HepG2 (cell line): ENCODE measurements around the gene MRPL50. TPM values are rescaled to one million over a fixed set of nuclear protein-coding genes. Genes with fewer than 3 reads are reported as not detected.
A peak's percentile ranks its signal among the peaks of the same experiment; 100 is the strongest.

Source experiments
- ATAC-seq: fragments of 200-7000 bp; cut with Tn5 transposase; 3 replicates; pipeline ENCODE4 v1.9.1; 2020; ENCODE audit warnings: mild to moderate bottlenecking, moderate library complexity
- BruUV-seq: library from RNA; stranded (reverse); fragments of 400-500 nt; replicated peaks from 2 replicates; lab custom pipeline; 2021; lab: Mats Ljungman, UMichigan
- CTCF ChIA-PET: fragments of 300-600 bp; formaldehyde crosslinking; extraction: SDS; loops from one replicate; lab custom pipeline; 2021; ENCODE audit warnings: low total read pairs, inconsistent platforms, low intra/inter-chr PET ratio; lab: Yijun Ruan, JAX
- POLR2A ChIA-PET: fragments of 350-600 bp; sonication (Branson Sonifier 250); formaldehyde crosslinking; loops from one replicate; lab custom pipeline; 2020; ENCODE audit warnings: antibody characterized with exemption, inconsistent platforms; lab: Yijun Ruan, JAX
- DNase-seq: peaks from one replicate; pipeline ENCODE4 v3.0.0-alpha.2; 2015; ENCODE audit warnings: low spot score
- FAIRE-seq: peaks from 3 replicates; lab custom pipeline; 2011; peaks lifted over from hg19 to GRCh38; lab: Jason Lieb, UNC
- H2AFZ ChIP-seq: one replicate; pipeline ENCODE4 v1.6.1; 2011; ENCODE audit warnings: low read length, inconsistent platforms
- H3K27ac ChIP-seq: fragments of 300-600 bp; 3 replicates; pipeline ENCODE4 v1.8.0; 2011; ENCODE audit warnings: mixed run types, mild to moderate bottlenecking, mixed read lengths, low read length, inconsistent platforms; ENCODE audit not compliant: insufficient read depth; ENCODE audit errors: extremely low read length
- H3K27me3 ChIP-seq, 2 experiments: fragments of 200-600 bp in 1 of 2; 2 replicates in 1 of 2; 3 replicates in 1 of 2; pipeline versions ENCODE4 v1.6.0 to v1.8.0; 2011; ENCODE audit warnings: low read length in 2 of 2, mild to moderate bottlenecking in 2 of 2, moderate library complexity in 2 of 2, inconsistent platforms in 1 of 2; ENCODE audit not compliant: insufficient read depth in 2 of 2, control insufficient read depth in 1 of 2
- H3K36me3 ChIP-seq, 2 experiments: fragments of 200-600 bp in 1 of 2; replicated peaks in 1 of 2; 2 replicates in 1 of 2; 3 replicates in 1 of 2; pipeline versions ENCODE4 v1.5.1 to v1.8.0; 2011; ENCODE audit warnings: low read length in 2 of 2, inconsistent platforms in 1 of 2; ENCODE audit not compliant: insufficient read depth in 2 of 2, control insufficient read depth in 1 of 2
- H3K4me1 ChIP-seq: 2 replicates; pipeline ENCODE4 v1.5.1; 2012; ENCODE audit warnings: low read length, inconsistent platforms; ENCODE audit not compliant: insufficient read depth
- H3K4me2 ChIP-seq: 2 replicates; pipeline ENCODE4 v1.6.0; 2011; ENCODE audit warnings: low read depth, low read length, inconsistent platforms
- H3K4me3 ChIP-seq, 3 experiments: fragments of 200-600 bp in 1 of 3; sonication (generic), shearing (Covaris generic) in 1 of 3; replicated peaks in 1 of 3; 2 replicates each; pipeline ENCODE4 v1.5.1; 2011 to 2016; ENCODE audit warnings: low read length in 3 of 3, inconsistent platforms in 2 of 3, low read depth in 2 of 3, mild to moderate bottlenecking in 2 of 3, control low read depth in 1 of 3, mixed read lengths in 1 of 3; ENCODE audit not compliant: insufficient read depth in 1 of 3
- H3K79me2 ChIP-seq: one replicate; pipeline ENCODE4 v1.6.1; 2011; ENCODE audit warnings: low read length, inconsistent platforms; ENCODE audit not compliant: insufficient read depth
- H3K9ac ChIP-seq: 2 replicates; pipeline ENCODE4 v1.6.0; 2011; ENCODE audit warnings: mild to moderate bottlenecking, low read depth, low read length, inconsistent platforms; ENCODE audit not compliant: insufficient read depth
- H3K9me3 ChIP-seq: 2 replicates; pipeline ENCODE4 v1.5.1; 2012; ENCODE audit warnings: mild to moderate bottlenecking, low read length
- H4K20me1 ChIP-seq: 2 replicates; pipeline ENCODE4 v1.6.0; 2011; ENCODE audit warnings: inconsistent platforms, mild to moderate bottlenecking, low read length, moderate library complexity; ENCODE audit not compliant: insufficient read depth
- FOXP1 ChIP-seq, 2 experiments: fragments of 450-650 bp in 1 of 2; IDR thresholded peaks; 2 replicates each; pipeline ENCODE4 v1.6.1; 2017 to 2018; ENCODE audit warnings: antibody characterized with exemption in 1 of 2
- GABPB1 ChIP-seq: IDR thresholded peaks from 2 replicates; pipeline ENCODE4 v1.6.1; 2016; ENCODE audit warnings: mild to moderate bottlenecking, missing genetic modification reagents, moderate library complexity, missing compliant biosample characterization
- GFI1 ChIP-seq: sonication (generic); formaldehyde crosslinking; IDR thresholded peaks from 2 replicates; pipeline ENCODE4 v1.5.0; 2020; ENCODE audit warnings: missing genetic modification reagents, mild to moderate bottlenecking, borderline replicate concordance
- IRF2 ChIP-seq: IDR thresholded peaks from 2 replicates; pipeline ENCODE4 v1.6.1; 2018; ENCODE audit warnings: missing genetic modification reagents, missing compliant biosample characterization
- MIXL1 ChIP-seq: IDR thresholded peaks from 2 replicates; pipeline ENCODE4 v1.6.1; 2016
- PLRG1 ChIP-seq: fragments of 450-650 bp; conservative IDR thresholded peaks from 2 replicates; pipeline ENCODE4 v1.6.1; 2016
- RARA ChIP-seq: IDR thresholded peaks from 2 replicates; pipeline ENCODE4 v1.6.1; 2016; ENCODE audit warnings: missing genetic modification reagents, missing compliant biosample characterization
- SMAD3 ChIP-seq: sonication (generic); formaldehyde crosslinking; IDR thresholded peaks from 2 replicates; pipeline ENCODE4 v1.4.0; 2020; ENCODE audit warnings: missing genetic modification reagents
- ZBTB20 ChIP-seq: sonication (generic); formaldehyde crosslinking; IDR thresholded peaks from 2 replicates; pipeline ENCODE4 v1.8.1; 2023; ENCODE audit warnings: missing genetic modification reagents, low read depth, mild to moderate bottlenecking, borderline replicate concordance
- ZC3H4 ChIP-seq: sonication (generic); formaldehyde crosslinking; IDR thresholded peaks from 2 replicates; pipeline ENCODE4 v1.4.0; 2020; ENCODE audit warnings: missing genetic modification reagents, borderline replicate concordance
- ZFY ChIP-seq: sonication (generic); formaldehyde crosslinking; IDR thresholded peaks from 2 replicates; pipeline ENCODE4 v1.4.0; 2020; ENCODE audit warnings: missing genetic modification reagents
- ZNF17 ChIP-seq: sonication (generic); formaldehyde crosslinking; IDR thresholded peaks from 2 replicates; pipeline ENCODE4 v1.5.0; 2020; ENCODE audit warnings: mild to moderate bottlenecking, missing genetic modification reagents
- ZNF614 ChIP-seq: IDR thresholded peaks from 2 replicates; pipeline ENCODE4 v1.6.1; 2018; ENCODE audit warnings: missing biosample characterization, missing genetic modification reagents, inconsistent platforms, borderline replicate concordance
- ZSCAN30 ChIP-seq: sonication (generic); formaldehyde crosslinking; IDR thresholded peaks from 2 replicates; pipeline ENCODE4 v1.5.0; 2020; ENCODE audit warnings: mild to moderate bottlenecking, missing genetic modification reagents
- WGBS: methylation state at CpG from one replicate; pipeline ENCODE4 v1.1.6; 2017; ENCODE audit warnings: low lambda C conversion rate; 5-methylcytosine and 5-hydroxymethylcytosine counted together
- in situ Hi-C: cut with HindIII; loops from 2 replicates; pipeline ENCODE4 v1.10.0; 2017; ENCODE audit warnings: low pct_unique_long_range_greater_than_20kb; ENCODE audit not compliant: extremely low pct_ligation_motif_present
- intact Hi-C: fragments of 100-400 bp; cut with micrococcal nuclease; formaldehyde crosslinking; loops from one replicate; pipeline ENCODE4 v1.10.0; 2022; ENCODE audit not compliant: unreplicated experiment
- polyA plus RNA-seq, 8 experiments: library from polyadenylated mRNA; depleted of rRNA in 3 of 8; stranded (reverse) in 7 of 8; unstranded in 1 of 8; fragments of >200 nt; fragmentation: Illumina TruSeq in 4 of 8; extraction: Trizol in 4 of 8; gene quantifications; 2 replicates each; pipeline versions ENCODE4 v1.2.1 to v1.2.3, GENCODE V29; 2011 to 2016; ENCODE audit warnings: low read depth in 4 of 8, missing spikeins in 1 of 8, mixed read lengths in 1 of 8; ENCODE audit not compliant: insufficient read depth in 1 of 8
- total RNA-seq, 5 experiments: library from RNA; depleted of rRNA; stranded (reverse); fragments of >200 nt; fragmentation: Illumina TruSeq; extraction: Trizol; gene quantifications; 2 replicates each; pipeline ENCODE4 v1.2.3, GENCODE V29; 2016; ENCODE audit warnings: low read depth in 1 of 5
- TF ChIP-seq, protein P1 (sequence below): IDR thresholded peaks from 2 replicates; pipeline ENCODE4 v1.6.1; 2012; ENCODE audit warnings: low read depth, low read length, improper control_type of control experiment
- TF ChIP-seq, protein P2 (sequence below): sonication (generic); formaldehyde crosslinking; IDR thresholded peaks from 2 replicates; pipeline ENCODE4 v1.4.0; 2020; ENCODE audit warnings: missing genetic modification reagents
- TF ChIP-seq, protein P3 (sequence below): sonication (generic); formaldehyde crosslinking; conservative IDR thresholded peaks from 2 replicates; pipeline ENCODE4 v1.8.0; 2022; ENCODE audit warnings: mild to moderate bottlenecking, moderate library complexity, missing genetic modification reagents
- TF ChIP-seq, protein P4 (sequence below): sonication (generic); formaldehyde crosslinking; IDR thresholded peaks from 2 replicates; pipeline ENCODE4 v1.4.0; 2020; ENCODE audit warnings: missing genetic modification reagents
- TF ChIP-seq, protein P5 (sequence below): sonication (generic); formaldehyde crosslinking; IDR thresholded peaks from 2 replicates; pipeline ENCODE4 v1.8.1; 2023; ENCODE audit warnings: missing genetic modification reagents, mild to moderate bottlenecking, borderline replicate concordance

The MRPL50 gene
- total and polyA plus RNA-seq, 2 of the 13 experiments (the other 11 are each of a cell fraction or from before 2014, with no cell fraction given), result 37.1 to 70.0 TPM

DNA sequence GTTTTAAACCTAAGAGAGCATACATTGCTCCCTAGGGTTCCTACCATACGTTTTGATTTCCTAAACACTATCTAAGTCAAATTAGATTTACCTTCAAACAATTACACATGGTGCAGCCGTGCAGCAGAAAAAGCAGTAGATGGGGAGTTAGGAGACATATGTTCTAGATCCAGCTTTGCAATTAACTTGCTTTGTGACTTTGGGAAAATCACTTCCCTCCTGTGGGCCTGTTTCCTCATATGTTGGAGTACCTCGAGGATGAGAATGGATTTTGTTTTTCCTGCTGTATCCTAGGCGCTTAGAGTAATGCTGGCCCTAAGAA lies 711 bp downstream of the MRPL50 start:
- no peak overlapping the region for H2AFZ ChIP-seq
- under 1% methylated on average over 4 of the region's 4 CpGs for WGBS
- peak overlapping the region; percentile 85 for H3K27ac ChIP-seq
- peak overlapping the region; percentile 74 to 86 (median 76) for H3K4me3 ChIP-seq
- peak overlapping the region; percentile 84 for H3K4me2 ChIP-seq
- CTCF ChIA-PET, result no interaction called here
- POLR2A ChIA-PET, result interaction anchor here (1.4 to 2.6 kb wide), 3 partner anchors 25 to 73 kb away, joined by 10 to 54 read pairs (median 23); no protein-coding TSS in a partner anchor
- ATAC-seq (peak; percentile 5), FAIRE-seq (no peak), DNase-seq (no peak)
- no TSS peak for BruUV-seq
- 0 out of 2 replicates have a peak, but pooled peaks cover 7% of the 10 kb centered on the region for H4K20me1 ChIP-seq
- H3K9ac ChIP-seq, result peak overlapping the region; percentile 89
- H3K4me1 ChIP-seq, result peaks cover 73% of the 10 kb centered on the region
- in situ Hi-C loops (loop anchor here (5.0 to 10.0 kb wide), 3 partner anchors 60 to 283 kb away; partner anchors contain the start of gene RNF20), intact Hi-C loops (loop anchor here (1.0 to 5.0 kb wide), 5 partner anchors 24 to 135 kb away; partner anchors contain the start of gene RNF20)
- peaks cover 2 to 45% of the 10 kb centered on the region in 2 experiments for H3K36me3 ChIP-seq
- no peaks in the 10 kb centered on the region; a peak in 1 of 5 replicates for H3K27me3 ChIP-seq
- peaks cover 96% of the 10 kb centered on the region for H3K79me2 ChIP-seq
- peaks cover 19% of the 10 kb centered on the region for H3K9me3 ChIP-seq
- TF ChIP-seq RARA (CRISPR knock-in tag) (0 out of 2 replicates have a peak, but pooled peaks have one; percentile 5), GFI1 (CRISPR knock-in tag) (peak; percentile 13; the same call in 1 of the 2 replicates), ZBTB20 (0 out of 2 replicates have a peak, but pooled peaks have one; percentile 11), ZNF614 (0 out of 2 replicates have a peak, but pooled peaks have one; percentile 7), ZSCAN30 (CRISPR knock-in tag) (peak; percentile 62; the same call in 1 of the 2 replicates), ZFY (no peak), SMAD3 (CRISPR knock-in tag) (no peak), IRF2 (CRISPR knock-in tag) (0 out of 2 replicates have a peak, but pooled peaks have one; percentile 26), MIXL1 (CRISPR knock-in tag) (0 out of 2 replicates have a peak, but pooled peaks have one; percentile 36), GABPB1 (CRISPR knock-in tag) (no peak), ZC3H4 (peak; percentile 67; the same call in 1 of the 2 replicates), FOXP1 (IDR thresholded peaks at IDR 0.05) (no peak), FOXP1 (CRISPR knock-in tag; IDR thresholded peaks at IDR 0.05) (no peak), ZNF17 (0 out of 2 replicates have a peak, but pooled peaks have one; percentile 19), PLRG1 (no peak)
- TF ChIP-seq, protein P1, sequence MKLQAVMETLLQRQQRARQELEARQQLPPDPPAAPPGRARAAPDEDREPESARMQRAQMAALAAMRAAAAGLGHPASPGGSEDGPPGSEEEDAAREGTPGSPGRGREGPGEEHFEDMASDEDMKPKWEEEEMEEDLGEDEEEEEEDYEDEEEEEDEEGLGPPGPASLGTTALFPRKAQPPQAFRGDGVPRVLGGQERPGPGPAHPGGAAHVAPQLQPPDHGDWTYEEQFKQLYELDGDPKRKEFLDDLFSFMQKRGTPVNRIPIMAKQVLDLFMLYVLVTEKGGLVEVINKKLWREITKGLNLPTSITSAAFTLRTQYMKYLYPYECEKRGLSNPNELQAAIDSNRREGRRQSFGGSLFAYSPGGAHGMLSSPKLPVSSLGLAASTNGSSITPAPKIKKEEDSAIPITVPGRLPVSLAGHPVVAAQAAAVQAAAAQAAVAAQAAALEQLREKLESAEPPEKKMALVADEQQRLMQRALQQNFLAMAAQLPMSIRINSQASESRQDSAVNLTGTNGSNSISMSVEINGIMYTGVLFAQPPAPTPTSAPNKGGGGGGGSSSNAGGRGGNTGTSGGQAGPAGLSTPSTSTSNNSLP, result no peak
- TF ChIP-seq, protein P2, sequence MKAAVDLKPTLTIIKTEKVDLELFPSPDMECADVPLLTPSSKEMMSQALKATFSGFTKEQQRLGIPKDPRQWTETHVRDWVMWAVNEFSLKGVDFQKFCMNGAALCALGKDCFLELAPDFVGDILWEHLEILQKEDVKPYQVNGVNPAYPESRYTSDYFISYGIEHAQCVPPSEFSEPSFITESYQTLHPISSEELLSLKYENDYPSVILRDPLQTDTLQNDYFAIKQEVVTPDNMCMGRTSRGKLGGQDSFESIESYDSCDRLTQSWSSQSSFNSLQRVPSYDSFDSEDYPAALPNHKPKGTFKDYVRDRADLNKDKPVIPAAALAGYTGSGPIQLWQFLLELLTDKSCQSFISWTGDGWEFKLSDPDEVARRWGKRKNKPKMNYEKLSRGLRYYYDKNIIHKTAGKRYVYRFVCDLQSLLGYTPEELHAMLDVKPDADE (CRISPR knock-in tag), result no peak
- TF ChIP-seq, protein P3, sequence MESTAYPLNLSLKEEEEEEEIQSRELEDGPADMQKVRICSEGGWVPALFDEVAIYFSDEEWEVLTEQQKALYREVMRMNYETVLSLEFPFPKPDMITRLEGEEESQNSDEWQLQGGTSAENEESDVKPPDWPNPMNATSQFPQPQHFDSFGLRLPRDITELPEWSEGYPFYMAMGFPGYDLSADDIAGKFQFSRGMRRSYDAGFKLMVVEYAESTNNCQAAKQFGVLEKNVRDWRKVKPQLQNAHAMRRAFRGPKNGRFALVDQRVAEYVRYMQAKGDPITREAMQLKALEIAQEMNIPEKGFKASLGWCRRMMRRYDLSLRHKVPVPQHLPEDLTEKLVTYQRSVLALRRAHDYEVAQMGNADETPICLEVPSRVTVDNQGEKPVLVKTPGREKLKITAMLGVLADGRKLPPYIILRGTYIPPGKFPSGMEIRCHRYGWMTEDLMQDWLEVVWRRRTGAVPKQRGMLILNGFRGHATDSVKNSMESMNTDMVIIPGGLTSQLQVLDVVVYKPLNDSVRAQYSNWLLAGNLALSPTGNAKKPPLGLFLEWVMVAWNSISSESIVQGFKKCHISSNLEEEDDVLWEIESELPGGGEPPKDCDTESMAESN (CRISPR knock-in tag), result 0 out of 2 replicates have a peak, but pooled peaks have one; percentile 8
- TF ChIP-seq, protein P4, sequence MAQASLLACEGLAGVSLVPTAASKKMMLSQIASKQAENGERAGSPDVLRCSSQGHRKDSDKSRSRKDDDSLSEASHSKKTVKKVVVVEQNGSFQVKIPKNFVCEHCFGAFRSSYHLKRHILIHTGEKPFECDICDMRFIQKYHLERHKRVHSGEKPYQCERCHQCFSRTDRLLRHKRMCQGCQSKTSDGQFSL, result no peak
- TF ChIP-seq, protein P5, sequence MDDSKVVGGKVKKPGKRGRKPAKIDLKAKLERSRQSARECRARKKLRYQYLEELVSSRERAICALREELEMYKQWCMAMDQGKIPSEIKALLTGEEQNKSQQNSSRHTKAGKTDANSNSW, result no peak
